Measurements from ENCODE around the gene RAD51B. TPM values are rescaled to one million over a fixed set of nuclear protein-coding genes. Genes with fewer than 3 reads are reported as not detected.
A peak's percentile ranks its signal among the peaks of the same experiment; 100 is the strongest.

The RAD51B gene
- total and polyA plus RNA-seq, 9 of the 15 experiments (the other 6 are each of a cell fraction or from before 2014, with no cell fraction given): 8.5 to 17.3 (median 11.3) TPM

GRCh38 chr14:68541178-68541896, 721.8 kb downstream of the RAD51B start (continued):
- TF ChIP-seq SRSF1 (IDR thresholded peaks at IDR 0.05; ENCODE audit: low read depth, low read length): no peak
- peak; percentile 44 for TF ChIP-seq PRDM10 (IDR thresholded peaks at IDR 0.05; ENCODE audit: partially characterized antibody)
- TF ChIP-seq PTRF (tag; IDR thresholded peaks at IDR 0.05): no peak
- no peak for TF ChIP-seq NFXL1 (CRISPR knock-in tag; IDR thresholded peaks at IDR 0.05)
- TF ChIP-seq NFE2 (IDR thresholded peaks at IDR 0.05; ENCODE audit: low read depth): no peak
- TF ChIP-seq MAX (CRISPR knock-in tag; IDR thresholded peaks at IDR 0.05): no peak
- no peak for TF ChIP-seq MTF1 (CRISPR knock-in tag; IDR thresholded peaks at IDR 0.05; ENCODE audit: borderline replicate concordance)

All from K562 (cell line).